Small intestine (tissue), 7 donors: ENCODE measurements around the gene ONECUT1. TPM values are rescaled to one million over a fixed set of nuclear protein-coding genes. Genes with fewer than 3 reads are reported as not detected.

ENCODE experiments used
- DNase-seq, 2 donors: peaks; one replicate each; pipeline versions ENCODE4 v3.0.0 to v3.0.0-alpha.2; 2013
- FAIRE-seq: peaks from 2 replicates; lab custom pipeline; 2012; peaks lifted over from hg19 to GRCh38; lab: Jason Lieb, UNC
- H3K27ac ChIP-seq, 3 donors: one replicate each; pipeline ENCODE4 v1.5.1; 2013; ENCODE audit warnings: low read length in 2 of 3, mild to moderate bottlenecking in 2 of 3, control low read depth in 1 of 3, inconsistent platforms in 1 of 3, low read depth in 1 of 3, moderate library complexity in 1 of 3
- H3K27me3 ChIP-seq, 3 donors: one replicate each; pipeline ENCODE4 v1.6.1; 2013; ENCODE audit warnings: low read length in 3 of 3, inconsistent platforms in 1 of 3; ENCODE audit not compliant: control insufficient read depth in 3 of 3, insufficient read depth in 3 of 3
- H3K36me3 ChIP-seq, 3 donors: one replicate each; pipeline ENCODE4 v1.6.1; 2013; ENCODE audit warnings: low read length in 3 of 3, inconsistent platforms in 1 of 3, low read depth in 1 of 3, mild to moderate bottlenecking in 1 of 3, moderate library complexity in 1 of 3; ENCODE audit not compliant: control insufficient read depth in 3 of 3, insufficient read depth in 2 of 3
- H3K4me1 ChIP-seq, 3 donors: one replicate each; pipeline ENCODE4 v1.6.1; 2013; ENCODE audit warnings: low read length in 2 of 3, inconsistent platforms in 1 of 3, low read depth in 1 of 3, mild to moderate bottlenecking in 1 of 3, moderate library complexity in 1 of 3; ENCODE audit not compliant: control insufficient read depth in 3 of 3, insufficient read depth in 2 of 3
- H3K4me3 ChIP-seq, 3 donors: one replicate each; pipeline ENCODE4 v1.5.1; 2013; ENCODE audit warnings: low read length in 3 of 3, control low read depth in 1 of 3, inconsistent platforms in 1 of 3, low read depth in 1 of 3, mild to moderate bottlenecking in 1 of 3, moderate library complexity in 1 of 3
- H3K9me3 ChIP-seq, 2 donors: one replicate each; pipeline ENCODE4 v1.6.1; 2013; ENCODE audit warnings: low read depth in 1 of 2, low read length in 1 of 2; ENCODE audit not compliant: control insufficient read depth in 2 of 2, insufficient read depth in 1 of 2
- WGBS, 3 donors: extraction: QIAGEN DNeasy Blood & Tissue Kit; methylation state at CpG; one replicate each; pipeline ENCODE4 v1.1.7; 2013; 5-methylcytosine and 5-hydroxymethylcytosine counted together
- polyA plus RNA-seq, 4 donors: library from polyadenylated mRNA; stranded (reverse) in 3 of 4; unstranded in 1 of 4; fragments of 200-250 nt in 3 of 4; fragments of 120-200 nt in 1 of 4; gene quantifications; one replicate each; pipeline versions ENCODE4 v1.2.1 to v1.2.3, GENCODE V29; 2013
- donor health status: healthy with polysubstance abuse.
- donor health status: control.
- donor health status: control.
- donor health status: Bipolar disorder and iron deficiency.
- donor health status: healthy.

Gene ONECUT1
- polyA plus RNA-seq, 4 donors, result not detected

DNA sequence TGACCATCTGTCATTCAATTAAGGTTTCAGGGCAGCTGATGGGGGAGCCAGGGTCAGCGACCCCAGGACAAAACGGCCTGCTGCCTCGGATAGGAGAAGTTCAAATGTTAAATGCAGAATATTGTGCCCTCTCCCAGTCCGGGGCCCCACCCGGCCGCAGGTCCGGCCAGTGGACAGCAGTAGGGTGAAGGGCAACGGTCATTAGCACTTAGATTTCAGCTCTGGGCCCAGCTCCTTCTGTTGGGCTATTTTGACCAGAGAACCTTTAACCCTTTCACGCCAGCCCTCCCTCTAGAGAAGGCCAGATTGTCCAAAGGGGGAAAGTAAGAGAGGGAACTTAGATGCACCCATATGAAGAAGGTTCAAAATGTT lies 16.1 kb upstream of the ONECUT1 start:
- Histone ChIP-seq H3K4me1 (peaks cover 3 to 10% (median 5%) of the 10 kb centered on the region in 3 donors), H3K4me3 (no peak overlapping the region), H3K27ac (no peak overlapping the region), H3K27me3 (peaks cover 0 to 80% (median 41%) of the 10 kb centered on the region in 3 donors), H3K36me3 (no peaks in the 10 kb centered on the region), H3K9me3 (peaks cover 1 to 6% of the 10 kb centered on the region in 2 donors)
- WGBS, 3 donors, result 43 to 69% (median 62%) methylated on average over 9 of the region's 9 CpGs
- DNase-seq (no peak), FAIRE-seq (no peak)

DNA sequence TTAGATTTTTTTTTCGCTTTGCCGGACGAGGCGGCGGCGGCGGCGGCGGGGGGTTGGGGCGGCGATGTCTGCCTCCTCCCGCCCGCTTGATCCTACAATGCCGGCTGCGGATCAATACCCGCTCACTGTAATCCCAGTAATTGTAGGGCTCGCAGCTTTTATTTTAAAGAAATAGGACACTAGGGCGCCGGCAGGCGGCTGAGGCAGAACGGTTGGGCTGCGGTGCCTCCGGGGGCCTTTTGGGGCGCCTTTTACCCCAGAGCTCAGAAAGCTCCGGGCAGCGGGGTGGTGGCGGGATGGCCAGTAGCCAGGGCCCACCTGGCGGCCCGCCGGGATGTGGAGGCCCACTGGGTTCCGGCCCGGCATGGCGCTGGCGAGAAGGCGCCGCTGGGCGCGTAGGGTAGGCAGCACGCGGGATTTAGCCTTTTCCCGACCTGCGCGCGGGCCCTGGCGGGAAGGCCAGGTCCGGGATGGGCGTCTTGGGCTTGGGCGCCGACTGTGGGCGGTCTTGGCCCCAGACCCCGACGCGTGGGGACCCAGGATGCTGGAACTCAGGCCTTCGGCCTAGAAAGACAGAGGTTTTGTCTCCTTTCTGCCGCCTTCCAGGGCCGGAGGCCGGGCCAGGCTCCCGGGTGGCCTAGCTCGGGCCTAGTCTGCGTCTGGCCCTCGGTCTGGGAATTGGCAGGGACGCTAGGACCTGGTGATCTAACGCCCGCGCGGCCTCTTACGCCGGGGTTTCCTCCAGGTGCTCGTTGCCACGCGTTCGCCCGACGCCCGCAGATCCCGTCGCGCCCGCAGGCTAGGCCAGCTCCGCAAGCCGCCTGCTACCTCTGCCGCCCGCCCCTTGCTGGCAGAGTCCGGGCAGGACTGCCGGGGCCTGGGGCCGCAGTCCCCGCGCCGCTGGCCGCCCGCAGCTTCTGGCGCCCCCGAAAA lies 15.5 kb upstream of the ONECUT1 start:
- DNase-seq (no peak), FAIRE-seq (no peak)
- peak overlapping the region in 2 of 3 donors; percentile 3 to 43 for H3K4me3 ChIP-seq
- H3K4me1 ChIP-seq, result peaks cover 3 to 10% (median 5%) of the 10 kb centered on the region in 3 donors
- peaks cover 1 to 11% of the 10 kb centered on the region in 2 donors for H3K9me3 ChIP-seq
- 15 to 40% (median 38%) methylated on average over 83 to 93 of the region's 93 CpGs for WGBS, 3 donors
- H3K27me3 ChIP-seq, result peaks cover 0 to 83% (median 44%) of the 10 kb centered on the region in 3 donors
- no peaks in the 10 kb centered on the region for H3K36me3 ChIP-seq
- H3K27ac ChIP-seq, result no peak overlapping the region

DNA sequence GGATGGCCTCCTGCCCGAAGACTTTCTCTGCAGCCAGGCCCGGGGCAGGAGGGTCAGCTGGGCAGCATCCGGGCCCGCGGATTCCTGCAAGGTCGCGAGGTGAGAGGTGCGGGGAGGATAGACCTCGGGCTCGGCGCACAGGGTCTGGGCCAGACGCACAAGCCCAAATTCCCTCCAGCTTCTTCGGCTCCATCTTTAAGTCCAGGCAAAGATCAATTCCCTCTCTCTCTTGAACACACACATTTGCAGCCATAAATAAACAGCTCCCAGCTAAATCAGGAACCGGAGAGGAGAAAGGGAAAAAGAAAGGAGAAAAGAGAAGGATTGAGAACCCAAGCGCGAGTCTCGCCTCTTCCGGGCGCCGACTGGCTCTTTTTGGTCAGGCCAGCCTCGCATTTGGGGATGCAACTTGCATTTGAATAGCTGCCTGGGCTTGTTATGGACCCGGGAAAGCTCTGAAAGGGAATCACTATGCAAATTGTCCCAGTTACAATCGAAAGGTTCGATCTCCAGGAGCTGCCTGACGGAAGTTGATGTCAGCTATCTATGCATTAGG lies 14.5 kb upstream of the ONECUT1 start:
- Histone ChIP-seq H3K9me3 (peaks cover 1 to 14% of the 10 kb centered on the region in 2 donors), H3K4me1 (peaks cover 3 to 10% (median 5%) of the 10 kb centered on the region in 3 donors), H3K36me3 (no peaks in the 10 kb centered on the region), H3K27ac (no peak overlapping the region), H3K4me3 (peak overlapping the region in 1 of 3 donors; percentile 43), H3K27me3 (peaks cover 0 to 88% (median 44%) of the 10 kb centered on the region in 3 donors)
- no peak for DNase-seq
- no peak for FAIRE-seq
- WGBS, 3 donors, result 1 to 4% (median 2%) methylated on average over 25 of the region's 25 CpGs

DNA sequence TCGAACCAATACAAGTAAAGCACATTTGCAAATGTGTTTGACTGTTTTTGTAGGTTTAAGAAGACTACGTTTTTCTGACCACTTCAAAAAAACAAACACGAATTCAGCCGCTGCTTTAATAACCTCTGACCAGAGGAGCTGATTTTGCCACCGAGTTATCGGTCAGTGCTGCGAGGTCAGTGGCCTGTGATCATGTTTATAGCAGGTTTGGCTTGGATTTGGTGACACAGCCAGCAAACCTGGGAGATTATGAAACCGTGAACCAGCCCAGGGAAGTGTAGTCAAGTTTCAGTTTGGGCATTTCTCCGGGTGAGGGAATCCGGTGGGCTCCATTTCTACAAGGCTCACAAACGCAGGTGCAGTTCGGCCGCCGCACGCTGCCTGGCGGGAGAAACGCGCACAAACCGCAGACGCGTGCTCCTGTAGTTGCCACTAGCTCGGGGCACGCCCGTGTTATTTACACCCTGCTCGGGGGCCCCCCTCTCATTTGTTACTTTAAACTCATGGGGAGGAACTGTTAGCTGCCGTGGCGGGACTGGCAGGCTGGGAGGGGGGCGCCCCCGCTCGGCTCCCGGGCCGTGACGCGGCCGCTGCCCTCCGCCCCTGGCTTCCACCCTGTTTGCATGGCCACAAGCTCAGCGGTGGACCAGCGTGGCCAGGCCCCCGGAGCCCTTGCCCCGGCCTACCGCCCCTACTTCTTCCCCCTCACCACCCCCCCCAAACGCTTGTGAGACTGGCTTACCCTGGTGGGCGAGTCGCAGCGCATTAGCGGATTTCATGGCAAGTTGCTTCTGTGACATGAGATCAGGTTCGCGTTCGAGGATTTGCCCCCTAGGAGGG lies 13.6 kb upstream of the ONECUT1 start:
- Histone ChIP-seq H3K4me3 (peak overlapping the region in 1 of 3 donors; percentile 43), H3K36me3 (no peaks in the 10 kb centered on the region), H3K27me3 (peaks cover 0 to 90% (median 48%) of the 10 kb centered on the region in 3 donors), H3K4me1 (peaks cover 3 to 10% (median 5%) of the 10 kb centered on the region in 3 donors), H3K9me3 (peaks cover 1 to 14% of the 10 kb centered on the region in 2 donors), H3K27ac (no peak overlapping the region)
- FAIRE-seq, result no peak
- WGBS, 3 donors, result 1 to 3% (median 2%) methylated on average over 49 of the region's 49 CpGs
- no peak for DNase-seq

DNA sequence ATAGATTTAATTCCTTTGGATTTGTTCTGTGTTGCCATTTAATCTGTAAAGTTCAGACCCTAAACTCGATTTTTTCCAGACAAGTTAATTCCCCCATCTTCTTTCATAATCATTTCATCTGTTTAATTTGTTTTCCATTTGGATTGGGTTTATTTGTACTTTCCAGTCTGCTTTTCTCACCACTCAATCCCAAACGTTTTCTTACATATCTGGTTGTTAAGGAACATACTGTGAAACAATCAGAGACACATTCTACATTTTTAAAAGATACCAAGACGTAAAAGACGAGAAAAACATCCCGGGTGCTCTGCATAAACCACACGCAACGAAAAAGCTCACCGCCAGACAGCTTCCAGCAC lies 13.0 kb upstream of the ONECUT1 start:
- Histone ChIP-seq H3K27ac (no peak overlapping the region), H3K4me3 (no peak overlapping the region), H3K27me3 (peaks cover 0 to 96% (median 54%) of the 10 kb centered on the region in 3 donors), H3K36me3 (no peaks in the 10 kb centered on the region), H3K9me3 (peaks cover 1 to 14% of the 10 kb centered on the region in 2 donors), H3K4me1 (peaks cover 3 to 10% (median 5%) of the 10 kb centered on the region in 3 donors)
- DNase-seq (no peak), FAIRE-seq (no peak)
- WGBS, 3 donors, result 18 to 35% (median 28%) methylated on average over 8 of the region's 8 CpGs

DNA sequence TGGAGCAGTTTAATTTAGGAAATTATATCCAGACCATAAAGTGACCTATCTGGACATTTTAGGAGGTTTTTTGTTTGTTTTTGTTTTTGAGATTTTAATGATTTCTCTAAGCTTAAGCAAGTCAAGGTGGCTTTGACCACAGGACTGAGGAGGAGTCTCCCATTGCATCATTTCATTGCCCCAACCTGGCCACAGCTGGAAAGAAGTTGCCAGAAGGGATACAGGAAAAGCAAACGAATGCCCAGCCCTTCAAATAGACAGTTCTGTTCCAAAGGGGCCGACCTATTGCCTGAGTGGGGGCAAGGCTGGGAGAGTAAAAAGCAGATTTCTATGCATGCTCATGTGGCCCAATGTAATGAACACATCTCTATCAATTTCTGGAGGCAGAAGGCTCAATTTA lies 12.0 kb upstream of the ONECUT1 start:
- H3K27me3 ChIP-seq, result peaks cover under 1 to 98% (median 56%) of the 10 kb centered on the region in 3 donors
- H3K4me3 ChIP-seq, result no peak overlapping the region
- H3K27ac ChIP-seq, result no peak overlapping the region
- H3K4me1 ChIP-seq, result peaks cover 3 to 10% (median 5%) of the 10 kb centered on the region in 3 donors
- no peak for DNase-seq
- no peak for FAIRE-seq
- H3K36me3 ChIP-seq, result no peaks in the 10 kb centered on the region
- WGBS, 3 donors, result 24 to 73% (median 71%) methylated on average over 2 of the region's 2 CpGs
- peaks cover 1 to 14% of the 10 kb centered on the region in 2 donors for H3K9me3 ChIP-seq

DNA sequence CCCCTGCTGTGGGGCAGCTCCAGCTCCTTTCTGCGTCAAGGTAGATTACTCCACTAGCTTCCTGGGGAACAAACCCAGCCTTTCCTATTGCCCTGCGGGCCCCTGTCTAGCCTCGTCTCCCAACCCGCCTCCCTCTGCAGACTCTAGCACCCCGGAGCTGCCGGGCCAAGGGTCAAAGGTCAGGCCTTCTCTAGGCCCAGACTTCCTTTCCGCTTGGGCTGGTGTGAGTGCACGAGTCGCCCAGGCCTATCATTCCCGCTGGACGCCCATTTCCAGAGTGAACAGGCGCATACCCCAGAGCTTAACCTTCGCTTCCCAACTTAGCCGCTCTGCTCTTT lies 11.6 kb upstream of the ONECUT1 start:
- Histone ChIP-seq H3K27ac (no peak overlapping the region), H3K36me3 (no peaks in the 10 kb centered on the region), H3K27me3 (peaks cover 3 to 98% (median 58%) of the 10 kb centered on the region in 3 donors), H3K4me3 (no peak overlapping the region), H3K9me3 (peaks cover 1 to 14% of the 10 kb centered on the region in 2 donors), H3K4me1 (peaks cover 3 to 10% (median 5%) of the 10 kb centered on the region in 3 donors)
- DNase-seq (no peak), FAIRE-seq (no peak)
- 43 to 64% (median 64%) methylated on average over 14 of the region's 14 CpGs for WGBS, 3 donors
